Activated CD4-positive, alpha-beta T cell treated with anti-CD3 and anti-CD28 coated beads, Interleukin-2, amount 50 U/mL, for 24 hours (primary cell): ENCODE results near the gene CISD1.

Experiments used
- DNase-seq, 2 donors: peaks; one replicate each; pipeline ENCODE4 v3.0.0-alpha.2; 2020; ENCODE audit warnings: low read depth in 1 of 2, low spot score in 1 of 2

The CISD1 gene

GRCh38 chr10:58265249-58265648 is 3.7 kb upstream of the CISD1 start:
- DNase-seq = no peak

- peak in 1 of 2 donors; percentile 27 for DNase-seq
These were observed 2.7 kb upstream of the CISD1 start for GRCh38 chr10:58266003-58266825.

- no peak for DNase-seq
These were observed 1.9 kb upstream of the CISD1 start for GRCh38 chr10:58266826-58267712.

GRCh38 chr10:58267713-58268453 is 1.1 kb upstream of the CISD1 start, which contains the start of gene IPMK:
Gene IPMK (minus strand): TSS chr10:58267894. CDS start chr10:58267611, 283 bp downstream.
- peak; percentile 80 to 90 for DNase-seq

- DNase-seq = no peak
These were observed 462 bp upstream of the CISD1 start for GRCh38 chr10:58268454-58268945.

- DNase-seq = no peak
These were observed 874 bp downstream of the CISD1 start for GRCh38 chr10:58269782-58270290.

- DNase-seq = no peak
These were observed 6.3 kb downstream of the CISD1 start for GRCh38 chr10:58275261-58275660.

GRCh38 chr10:58275908-58276307 is 6.9 kb downstream of the CISD1 start:
- DNase-seq = no peak

GRCh38 chr10:58278274-58278961 is 9.5 kb downstream of the CISD1 start:
- no peak for DNase-seq

- DNase-seq = no peak
These were observed 10.0 kb downstream of the CISD1 start for GRCh38 chr10:58278962-58279307.

- DNase-seq = no peak
These were observed 11.5 kb downstream of the CISD1 start for GRCh38 chr10:58280477-58280876.

- DNase-seq = no peak
These were observed 12.3 kb downstream of the CISD1 start for GRCh38 chr10:58281092-58281752.

GRCh38 chr10:58282615-58283014 is 13.7 kb downstream of the CISD1 start:
- peak in 1 of 2 donors; percentile 32 for DNase-seq

GRCh38 chr10:58291538-58292174 is 22.7 kb downstream of the CISD1 start:
- DNase-seq = peak in 1 of 2 donors; percentile 22

- no peak for DNase-seq
These were observed 25.0 kb downstream of the CISD1 start for GRCh38 chr10:58293989-58294388.

GRCh38 chr10:58299580-58299979 is 30.6 kb downstream of the CISD1 start:
- peak; percentile 6 to 52 for DNase-seq

- DNase-seq = no peak
These were observed 31.7 kb downstream of the CISD1 start for GRCh38 chr10:58300676-58301075.

- DNase-seq = no peak
These were observed 33.3 kb downstream of the CISD1 start for GRCh38 chr10:58302254-58302653.

GRCh38 chr10:58304099-58304633 is 35.2 kb downstream of the CISD1 start:
- DNase-seq = no peak
